ENCODE data around the gene SPARCL1.

Gene SPARCL1, protein sequence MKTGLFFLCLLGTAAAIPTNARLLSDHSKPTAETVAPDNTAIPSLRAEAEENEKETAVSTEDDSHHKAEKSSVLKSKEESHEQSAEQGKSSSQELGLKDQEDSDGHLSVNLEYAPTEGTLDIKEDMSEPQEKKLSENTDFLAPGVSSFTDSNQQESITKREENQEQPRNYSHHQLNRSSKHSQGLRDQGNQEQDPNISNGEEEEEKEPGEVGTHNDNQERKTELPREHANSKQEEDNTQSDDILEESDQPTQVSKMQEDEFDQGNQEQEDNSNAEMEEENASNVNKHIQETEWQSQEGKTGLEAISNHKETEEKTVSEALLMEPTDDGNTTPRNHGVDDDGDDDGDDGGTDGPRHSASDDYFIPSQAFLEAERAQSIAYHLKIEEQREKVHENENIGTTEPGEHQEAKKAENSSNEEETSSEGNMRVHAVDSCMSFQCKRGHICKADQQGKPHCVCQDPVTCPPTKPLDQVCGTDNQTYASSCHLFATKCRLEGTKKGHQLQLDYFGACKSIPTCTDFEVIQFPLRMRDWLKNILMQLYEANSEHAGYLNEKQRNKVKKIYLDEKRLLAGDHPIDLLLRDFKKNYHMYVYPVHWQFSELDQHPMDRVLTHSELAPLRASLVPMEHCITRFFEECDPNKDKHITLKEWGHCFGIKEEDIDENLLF

DNA sequence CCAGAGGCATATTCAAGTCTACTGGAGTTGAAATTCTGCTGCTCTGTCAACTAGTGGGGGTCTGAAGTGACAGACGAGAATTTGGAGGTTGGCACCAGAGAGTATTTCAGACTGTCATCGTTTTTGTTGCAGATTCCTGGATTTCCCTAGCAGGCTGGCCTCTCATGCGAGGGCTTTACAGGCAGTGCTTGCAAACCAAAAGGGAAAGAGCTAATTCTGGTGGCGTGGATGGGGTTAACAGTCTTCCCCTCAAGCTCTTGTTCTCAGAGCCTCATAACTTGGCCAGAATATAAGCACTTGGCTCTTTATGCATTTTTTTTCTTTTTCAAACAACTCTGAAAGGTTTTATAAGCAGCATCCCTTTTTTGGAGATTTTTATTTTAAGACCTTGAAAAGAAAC, at the start of gene SPARCL1:
SPARCL1 (minus strand) TSS at position 190 of the 400 bp plus-strand sequence. CDS start 29,802 bp downstream, outside the sequence.
- no peaks in the 10 kb centered on the region for H4K20me1 ChIP-seq (ENCODE audit: low read depth, low read length)
- H3K36me3 ChIP-seq (ENCODE audit: low read length): no peaks in the 10 kb centered on the region
- no peak within 1 kb of the TSS for H3K4me3 ChIP-seq (ENCODE audit: insufficient read depth, low read length, poor library complexity, severe bottlenecking)
- TF ChIP-seq EZH2phosphoT487 (conservative IDR thresholded peaks at IDR 0.05; ENCODE audit: low read length) (no peak), CTCF (IDR thresholded peaks at IDR 0.05; ENCODE audit: insufficient read depth, low read length, poor library complexity, severe bottlenecking) (no peak)
- no peak within 1 kb of the TSS for H3K9ac ChIP-seq (ENCODE audit: low read length)
- no peak within 1 kb of the TSS for H3K4me2 ChIP-seq (ENCODE audit: low read depth, low read length, poor library complexity, severe bottlenecking)
- H3K9me2 ChIP-seq (replicated peaks; ENCODE audit: insufficient read depth, low read length): no peaks in the 10 kb centered on the region
- H3K9me3 ChIP-seq (ENCODE audit: insufficient read depth, low read length): no peaks in the 10 kb centered on the region
- no peaks in the 10 kb centered on the region for H3K79me2 ChIP-seq (ENCODE audit: insufficient read depth, low read length)
- H3F3A ChIP-seq (ENCODE audit: insufficient read depth): no peaks in the 10 kb centered on the region
- H3K27me3 ChIP-seq (ENCODE audit: low read length): no peaks in the 10 kb centered on the region
- H2AFZ ChIP-seq (ENCODE audit: low read depth, low read length, severe bottlenecking): no peak within 1 kb of the TSS
- H3K27ac ChIP-seq (ENCODE audit: low read depth, low read length): no peak within 1 kb of the TSS

GRCh38 chr4:87575983-87576382, 46.8 kb upstream of the SPARCL1 start:
- H3K27me3 ChIP-seq (ENCODE audit: low read length): no peaks in the 10 kb centered on the region
- H3K9me2 ChIP-seq (replicated peaks; ENCODE audit: insufficient read depth, low read length): no peaks in the 10 kb centered on the region
- H3K9ac ChIP-seq (ENCODE audit: low read length): no peak overlapping the region
- no peak overlapping the region for H3K27ac ChIP-seq (ENCODE audit: low read depth, low read length)
- H2AFZ ChIP-seq (ENCODE audit: low read depth, low read length, severe bottlenecking): no peak overlapping the region
- no peaks in the 10 kb centered on the region for H3K79me2 ChIP-seq (ENCODE audit: insufficient read depth, low read length)
- H3K36me3 ChIP-seq (ENCODE audit: low read length): no peaks in the 10 kb centered on the region
- no peak for TF ChIP-seq EZH2phosphoT487 (conservative IDR thresholded peaks at IDR 0.05; ENCODE audit: low read length)
- TF ChIP-seq CTCF (IDR thresholded peaks at IDR 0.05; ENCODE audit: insufficient read depth, low read length, poor library complexity, severe bottlenecking): no peak
- H3K4me3 ChIP-seq (ENCODE audit: insufficient read depth, low read length, poor library complexity, severe bottlenecking): no peak overlapping the region
- no peaks in the 10 kb centered on the region for H3F3A ChIP-seq (ENCODE audit: insufficient read depth)
- H3K4me2 ChIP-seq (ENCODE audit: low read depth, low read length, poor library complexity, severe bottlenecking): no peak overlapping the region
- no peaks in the 10 kb centered on the region for H3K9me3 ChIP-seq (ENCODE audit: insufficient read depth, low read length)
- no peaks in the 10 kb centered on the region for H4K20me1 ChIP-seq (ENCODE audit: low read depth, low read length)

GRCh38 chr4:87575408-87575807, 46.2 kb upstream of the SPARCL1 start:
- TF ChIP-seq CTCF (IDR thresholded peaks at IDR 0.05; ENCODE audit: insufficient read depth, low read length, poor library complexity, severe bottlenecking) (no peak), EZH2phosphoT487 (conservative IDR thresholded peaks at IDR 0.05; ENCODE audit: low read length) (no peak)

More at GRCh38 chr4:87575408-87575807, 46.2 kb upstream of the SPARCL1 start:
- Histone ChIP-seq H2AFZ (ENCODE audit: low read depth, low read length, severe bottlenecking) (no peak overlapping the region), H3K27me3 (ENCODE audit: low read length) (no peaks in the 10 kb centered on the region), H3K9me2 (replicated peaks; ENCODE audit: insufficient read depth, low read length) (no peaks in the 10 kb centered on the region), H4K20me1 (ENCODE audit: low read depth, low read length) (no peaks in the 10 kb centered on the region), H3F3A (ENCODE audit: insufficient read depth) (no peaks in the 10 kb centered on the region), H3K4me2 (ENCODE audit: low read depth, low read length, poor library complexity, severe bottlenecking) (no peak overlapping the region), H3K9ac (ENCODE audit: low read length) (no peak overlapping the region), H3K36me3 (ENCODE audit: low read length) (no peaks in the 10 kb centered on the region), H3K27ac (ENCODE audit: low read depth, low read length) (no peak overlapping the region), H3K4me3 (ENCODE audit: insufficient read depth, low read length, poor library complexity, severe bottlenecking) (no peak overlapping the region), H3K9me3 (ENCODE audit: insufficient read depth, low read length) (no peaks in the 10 kb centered on the region), H3K79me2 (ENCODE audit: insufficient read depth, low read length) (no peaks in the 10 kb centered on the region)

Measured in SU-DHL-6 (cell line).